Embryonic facial prominence (tissue), 1 donor: ENCODE data around the gene SYCP2L.
A peak's percentile ranks its signal among the peaks of the same experiment; 100 is the strongest.
"Not testable (repeated sequence)": the region's sequence is repeated elsewhere in the genome, so short reads cannot be mapped to it uniquely, and the experiment has no call there.

Experiments
- DNase-seq: peaks from one replicate; pipeline ENCODE4 v3.0.0-alpha.2; 2016; ENCODE audit errors: extremely low spot score

SYCP2L gene

GRCh38 chr6:10957414-10957886, 70.6 kb downstream of the SYCP2L start:
- DNase-seq = no peak

GRCh38 chr6:10960171-10960570, 73.3 kb downstream of the SYCP2L start:
- no peak for DNase-seq

- no peak for DNase-seq
Measured at GRCh38 chr6:10961837-10962236, 75.0 kb downstream of the SYCP2L start.

GRCh38 chr6:10962673-10963072, 75.8 kb downstream of the SYCP2L start:
- DNase-seq = peak; percentile 10

- DNase-seq = no peak
Measured at GRCh38 chr6:10963113-10963512, 76.3 kb downstream of the SYCP2L start.

GRCh38 chr6:10964684-10965083, 77.8 kb downstream of the SYCP2L start:
- DNase-seq = no peak

GRCh38 chr6:10968776-10969175, 81.9 kb downstream of the SYCP2L start:
- no peak for DNase-seq

GRCh38 chr6:10970731-10971130, 83.9 kb downstream of the SYCP2L start:
- DNase-seq = no peak

- DNase-seq = no peak
Measured at GRCh38 chr6:10972196-10972595, 85.3 kb downstream of the SYCP2L start.

GRCh38 chr6:10976571-10976970, 89.7 kb downstream of the SYCP2L start:
- DNase-seq = no peak

- DNase-seq = no peak
Measured at GRCh38 chr6:10977231-10977968, 90.5 kb downstream of the SYCP2L start.

GRCh38 chr6:10979603-10980002, 92.8 kb downstream of the SYCP2L start:
- DNase-seq = no peak

- no peak for DNase-seq
Measured at GRCh38 chr6:10981409-10981808, 94.6 kb downstream of the SYCP2L start.

- not testable (repeated sequence) for DNase-seq
Measured at GRCh38 chr6:10984959-10985358, 98.1 kb downstream of the SYCP2L start.

GRCh38 chr6:10989587-10989986, 102.7 kb downstream of the SYCP2L start:
- DNase-seq = no peak

GRCh38 chr6:10991115-10991514, 104.3 kb downstream of the SYCP2L start:
- no peak for DNase-seq

GRCh38 chr6:10993896-10994295, 107.0 kb downstream of the SYCP2L start:
- DNase-seq = no peak

GRCh38 chr6:10995114-10995707, 108.4 kb downstream of the SYCP2L start:
- no peak for DNase-seq

GRCh38 chr6:10999994-11000393, 113.1 kb downstream of the SYCP2L start:
- no peak for DNase-seq

- no peak for DNase-seq
Measured at GRCh38 chr6:11002176-11002575, 115.3 kb downstream of the SYCP2L start.

GRCh38 chr6:11003297-11003696, 116.4 kb downstream of the SYCP2L start:
- not testable (repeated sequence) for DNase-seq

GRCh38 chr6:11006061-11006460, 119.2 kb downstream of the SYCP2L start:
- DNase-seq = no peak
